HCT116 (cell line): ENCODE results near the gene GXYLT2. TPM values are rescaled to one million over a fixed set of nuclear protein-coding genes. Genes with fewer than 3 reads are reported as not detected.
A peak's percentile ranks its signal among the peaks of the same experiment; 100 is the strongest.

Experiments
- ATAC-seq: fragments of 200-7000 bp; cut with Tn5 transposase; 2 replicates; pipeline ENCODE4 v1.9.1; 2020; ENCODE audit warnings: mild to moderate bottlenecking, moderate library complexity
- BruUV-seq: library from RNA; stranded (reverse); fragments of 400-500 nt; replicated peaks from 2 replicates; lab custom pipeline; 2021; lab: Mats Ljungman, UMichigan
- CTCF ChIA-PET: fragments of 300-600 bp; sonication (Branson Sonifier 250); formaldehyde crosslinking; loops from one replicate; lab custom pipeline; 2021; ENCODE audit warnings: antibody characterized with exemption; lab: Charles Lee
- POLR2A ChIA-PET: fragments of 300-600, 350-600 bp; sonication (Branson Sonifier 250); formaldehyde crosslinking; loops from one replicate; lab custom pipeline; 2021; ENCODE audit warnings: antibody characterized with exemption; lab: Charles Lee
- RAD21 ChIA-PET, 2 experiments: fragments of 300-600 bp; sonication (Branson Sonifier 250); formaldehyde crosslinking; loops; one replicate each; lab custom pipeline; 2023; ENCODE audit warnings: low total read pairs in 2 of 2; ENCODE audit not compliant: uncharacterized antibody in 2 of 2, unreplicated experiment in 2 of 2, low non-redundant PET in 1 of 2; lab: Charles Lee
- DNase-seq: peaks from one replicate; pipeline ENCODE4 v3.0.0-alpha.2; 2010; ENCODE audit warnings: low read depth, low spot score
- H2AFZ ChIP-seq: fragments of 200-600 bp; shearing (Covaris generic), sonication (generic); 2 replicates; pipeline ENCODE4 v1.6.1; 2017; ENCODE audit warnings: low read depth, mixed run types, mixed read lengths, antibody characterized with exemption, low read length; ENCODE audit not compliant: poor library complexity, severe bottlenecking
- H3K27ac ChIP-seq: 2 replicates; pipeline ENCODE4 v1.5.1; 2012; ENCODE audit warnings: low read depth, low read length
- H3K27me3 ChIP-seq: fragments of 200-600 bp; sonication (generic); 2 replicates; pipeline ENCODE4 v1.6.1; 2016; ENCODE audit warnings: mixed run types, low read length, mixed read lengths; ENCODE audit not compliant: insufficient read depth
- H3K36me3 ChIP-seq, 2 experiments: fragments of 200-500 bp in 1 of 2; fragments of 200-600 bp in 1 of 2; sonication (Bioruptor generic) in 1 of 2; sonication (generic) in 1 of 2; 2 replicates each; pipeline versions ENCODE4 v1.5.1 to v1.6.1; 2014 to 2016; ENCODE audit warnings: low read length in 2 of 2, inconsistent platforms in 1 of 2, mixed read lengths in 1 of 2, mixed run types in 1 of 2; ENCODE audit not compliant: insufficient read depth in 2 of 2, control insufficient read depth in 1 of 2
- H3K4me1 ChIP-seq, 2 experiments: fragments of 200-600 bp in 1 of 2; sonication (generic) in 1 of 2; 2 replicates each; pipeline versions ENCODE4 v1.5.1 to v1.6.1; 2012 to 2017; ENCODE audit warnings: low read length in 2 of 2, inconsistent platforms in 1 of 2, mild to moderate bottlenecking in 1 of 2, mixed read lengths in 1 of 2, mixed run types in 1 of 2, moderate library complexity in 1 of 2; ENCODE audit not compliant: insufficient read depth in 2 of 2, control insufficient read depth in 1 of 2
- H3K4me2 ChIP-seq: fragments of 200-600 bp; sonication (generic); 2 replicates; pipeline ENCODE4 v1.6.1; 2017; ENCODE audit warnings: mixed run types, low read length, mixed read lengths
- H3K4me3 ChIP-seq, 2 experiments: fragments of 200-600 bp in 1 of 2; sonication (generic) in 1 of 2; replicated peaks in 1 of 2; 2 replicates each; pipeline ENCODE4 v1.5.1; 2011 to 2016; ENCODE audit warnings: low read length in 2 of 2, control low read depth in 1 of 2, low read depth in 1 of 2, mild to moderate bottlenecking in 1 of 2, mixed read lengths in 1 of 2, mixed run types in 1 of 2
- H3K79me2 ChIP-seq: fragments of 200-600 bp; sonication (generic); 2 replicates; pipeline ENCODE4 v1.6.1; 2017; ENCODE audit warnings: mild to moderate bottlenecking, mixed run types, low read length, moderate library complexity, mixed read lengths; ENCODE audit not compliant: insufficient read depth
- H3K9ac ChIP-seq: fragments of 200-600 bp; sonication (generic); 2 replicates; pipeline ENCODE4 v1.6.1; 2016; ENCODE audit warnings: low read length, mixed read lengths
- H3K9me2 ChIP-seq: fragments of 200-600 bp; sonication (generic), shearing (Covaris generic); 2 replicates; pipeline ENCODE4 v1.6.1; 2017; ENCODE audit warnings: mixed run types, mild to moderate bottlenecking, moderate library complexity; ENCODE audit not compliant: insufficient read depth
- H3K9me3 ChIP-seq, 2 experiments: fragments of 200-500 bp in 1 of 2; fragments of 200-600 bp in 1 of 2; sonication (Bioruptor generic) in 1 of 2; sonication (generic) in 1 of 2; 2 replicates each; pipeline ENCODE4 v1.6.1; 2014 to 2017; ENCODE audit warnings: low read length in 2 of 2, mixed read lengths in 2 of 2, inconsistent platforms in 1 of 2, low read depth in 1 of 2, mild to moderate bottlenecking in 1 of 2, mixed run types in 1 of 2, moderate library complexity in 1 of 2; ENCODE audit not compliant: control insufficient read depth in 1 of 2, insufficient read depth in 1 of 2
- H4K20me1 ChIP-seq: fragments of 200-600 bp; sonication (generic), shearing (Covaris generic); 2 replicates; pipeline ENCODE4 v1.6.1; 2017; ENCODE audit warnings: mixed run types, mild to moderate bottlenecking, moderate library complexity; ENCODE audit not compliant: insufficient read depth
- CBX3 ChIP-seq: IDR thresholded peaks from 2 replicates; pipeline ENCODE4 v1.6.1; 2012; ENCODE audit warnings: low read depth
- CEBPB ChIP-seq: IDR thresholded peaks from 2 replicates; pipeline ENCODE4 v1.6.1; 2012; ENCODE audit warnings: low read depth
- JUND ChIP-seq: IDR thresholded peaks from 2 replicates; pipeline ENCODE4 v1.6.1; 2012
- POLR2A ChIP-seq: IDR thresholded peaks from 2 replicates; pipeline ENCODE4 v1.7.0; 2011; ENCODE audit warnings: borderline replicate concordance; ENCODE audit not compliant: insufficient read depth, insufficient read length; ENCODE audit errors: extremely low read depth
- POLR2AphosphoS5 ChIP-seq: IDR thresholded peaks from 2 replicates; pipeline ENCODE4 v1.6.1; 2011; ENCODE audit warnings: mild to moderate bottlenecking, low read depth, low read length, moderate library complexity
- SIN3A ChIP-seq: IDR thresholded peaks from 2 replicates; pipeline ENCODE4 v1.6.1; 2012; ENCODE audit warnings: low read depth
- SP1 ChIP-seq: IDR thresholded peaks from 2 replicates; pipeline ENCODE4 v1.6.1; 2012; ENCODE audit warnings: low read depth
- ZNF274 ChIP-seq: fragments of 200-500 bp; sonication (Bioruptor generic); IDR thresholded peaks from 2 replicates; pipeline ENCODE4 v1.6.1; 2014; ENCODE audit warnings: mild to moderate bottlenecking, low read depth, low read length, inconsistent platforms
- intact Hi-C: fragments of 100-400 bp; cut with micrococcal nuclease; formaldehyde crosslinking; loops from 2 replicates; pipeline ENCODE4 v1.10.0; 2022
- total RNA-seq: library from RNA; stranded (reverse); gene quantifications from one replicate; pipeline ENCODE4 v1.2.1, GENCODE V29; 2021; ENCODE audit not compliant: unreplicated experiment

Gene GXYLT2
- total RNA-seq, 1 experiment from 2014 or later = 5.6 TPM

- H3K9me2 ChIP-seq = no peaks in the 10 kb centered on the region
- no peak overlapping the region for H3K27ac ChIP-seq
- POLR2A ChIA-PET = no interaction called here
- TF ChIP-seq SP1 (no peak), CEBPB (no peak), POLR2A (no peak), POLR2AphosphoS5 (no peak), ZNF274 (no peak)
- H3K9ac ChIP-seq = no peak overlapping the region
- H3K4me1 ChIP-seq = peaks cover 11 to 26% of the 10 kb centered on the region in 2 experiments
- no peaks in the 10 kb centered on the region for H4K20me1 ChIP-seq
- intact Hi-C loops = no loop called here
- no peaks in the 10 kb centered on the region for H3K9me3 ChIP-seq
- CTCF ChIA-PET = no interaction called here
- H3K36me3 ChIP-seq = no peaks in the 10 kb centered on the region
- RAD21 ChIA-PET = no interaction called here
- H3K4me3 ChIP-seq = no peak overlapping the region
- no TSS peak for BruUV-seq
- no peak overlapping the region for H3K4me2 ChIP-seq
- no peak overlapping the region for H2AFZ ChIP-seq
- H3K27me3 ChIP-seq = no peaks in the 10 kb centered on the region
- ATAC-seq = no peak
- H3K79me2 ChIP-seq = no peaks in the 10 kb centered on the region
- DNase-seq = no peak
Observed at GRCh38 chr3:72951259-72951722, 63.4 kb downstream of the GXYLT2 start.

GRCh38 chr3:72953325-72953956 lies 65.6 kb downstream of the GXYLT2 start:
- ChIA-PET CTCF (no interaction called here), POLR2A (interaction anchor here (0.7 kb wide), 1 partner anchor 27 kb away, joined by 3 read pairs; no protein-coding TSS in a partner anchor)

More at GRCh38 chr3:72953325-72953956, 65.6 kb downstream of the GXYLT2 start:
- 0 out of 2 replicates have a peak, but pooled peaks have one; percentile 11 for TF ChIP-seq JUND
- TF ChIP-seq ZNF274 = no peak
- TF ChIP-seq CBX3 = no peak
- TF ChIP-seq SIN3A = no peak
- peak; percentile 26; the same call in 1 of the 2 replicates for TF ChIP-seq CEBPB
- TF ChIP-seq, all 23 proteins: peak for 2
- Histone ChIP-seq H3K27ac (no peak overlapping the region), H3K27me3 (no peaks in the 10 kb centered on the region), H3K4me3 (no peak overlapping the region), H3K9me3 (no peaks in the 10 kb centered on the region), H3K9ac (no peak overlapping the region), H3K79me2 (no peaks in the 10 kb centered on the region), H3K4me2 (peak overlapping the region; percentile 33), H3K4me1 (peaks cover 11 to 31% of the 10 kb centered on the region in 2 experiments), H3K9me2 (no peaks in the 10 kb centered on the region), H3K36me3 (no peaks in the 10 kb centered on the region), H4K20me1 (no peaks in the 10 kb centered on the region), H2AFZ (no peak overlapping the region)
- intact Hi-C loops = no loop called here
- RAD21 ChIA-PET = no interaction called here
- no TSS peak for BruUV-seq
- ATAC-seq (peak; percentile 52), DNase-seq (no peak)
